Lower leg skin (tissue), 3 donors: Measurements from ENCODE around the gene CFAP92.

Experiments used
- CTCF ChIP-seq, 3 donors: fragments of 450-650 bp; IDR thresholded peaks; one replicate each; pipeline ENCODE4 v1.5.1; 2016; ENCODE audit warnings: antibody characterized with exemption in 3 of 3, mild to moderate bottlenecking in 3 of 3, moderate library complexity in 2 of 3
- POLR2A ChIP-seq, 2 donors: fragments of 450-650 bp; IDR thresholded peaks; one replicate each; pipeline ENCODE4 v1.6.1; 2016 to 2017; ENCODE audit warnings: antibody characterized with exemption in 2 of 2, mild to moderate bottlenecking in 1 of 2, moderate library complexity in 1 of 2

GRCh38 chr3:128993461-128994172 lies at the start of gene CFAP92:
- TF ChIP-seq CTCF (IDR thresholded peaks at IDR 0.05), result no peak
- no peak for TF ChIP-seq POLR2A (IDR thresholded peaks at IDR 0.05)
